Naive thymus-derived CD8-positive, alpha-beta T cell (primary cell): ENCODE measurements around the gene TRAF5. TPM values are rescaled to one million over a fixed set of nuclear protein-coding genes. Genes with fewer than 3 reads are reported as not detected.

Experiments used
- ATAC-seq, 2 donors: fragments of 150-1000 bp; cut with Tn5 transposase in 1 of 2; sonication (Bioruptor Pico), chemical (Tn5 transposase) in 1 of 2; 1 replicate in 1 of 2; 2 replicates in 1 of 2; pipeline ENCODE4 v1.10.0; 2021; ENCODE audit warnings: mild to moderate bottlenecking in 2 of 2, moderate library complexity in 2 of 2
- POLR2A ChIA-PET: fragments of 350-600 bp; sonication (Branson Sonifier 250); formaldehyde crosslinking; loops from one replicate; lab custom pipeline; 2021; ENCODE audit warnings: antibody characterized with exemption; lab: Charles Lee
- DNase-seq, 10 donors: peaks; one replicate each; pipeline versions ENCODE4 v3.0.0 to v3.0.0-alpha.2; 2020 to 2022
- H3K27ac Mint-ChIP-seq, 10 donors: one replicate each; pipeline ENCODE4 v1.8.0; 2020 to 2022; ENCODE audit warnings: mild to moderate bottlenecking in 10 of 10, mixed read lengths in 10 of 10, moderate library complexity in 4 of 10, inconsistent platforms in 1 of 10
- H3K27me3 Mint-ChIP-seq, 5 donors: one replicate each; pipeline ENCODE4 v1.8.0; 2021 to 2022; ENCODE audit warnings: mixed read lengths in 5 of 5
- H3K36me3 Mint-ChIP-seq, 3 donors: one replicate each; pipeline ENCODE4 v1.8.0; 2020 to 2022; ENCODE audit warnings: mixed read lengths in 3 of 3, mild to moderate bottlenecking in 2 of 3, inconsistent platforms in 1 of 3
- H3K4me1 Mint-ChIP-seq, 4 donors: one replicate each; pipeline ENCODE4 v1.8.0; 2021 to 2022; ENCODE audit warnings: mixed read lengths in 4 of 4
- H3K4me3 Mint-ChIP-seq, 10 donors: one replicate each; pipeline ENCODE4 v1.8.0; 2020 to 2022; ENCODE audit warnings: mild to moderate bottlenecking in 10 of 10, mixed read lengths in 10 of 10, moderate library complexity in 6 of 10, inconsistent platforms in 1 of 10
- H3K9me3 Mint-ChIP-seq, 9 donors: one replicate each; pipeline ENCODE4 v1.8.0; 2020 to 2022; ENCODE audit warnings: mixed read lengths in 9 of 9, mild to moderate bottlenecking in 3 of 9, inconsistent platforms in 1 of 9, moderate library complexity in 1 of 9
- polyA plus RNA-seq, 3 donors: library from polyadenylated mRNA; unstranded; fragments of 300-500 nt; fragmentation: Illumina TruSeq; gene quantifications; one replicate each; pipeline ENCODE4 v1.2.3, GENCODE V29; 2021
- total RNA-seq, 8 experiments: library from RNA in 2 of 8; stranded (reverse) in 2 of 8; gene quantifications; one replicate each; pipeline ENCODE4 v1.2.3 and lab custom pipeline; 2021 to 2026

TRAF5 gene
- total and polyA plus RNA-seq, 5 experiments from 2014 or later = 18.2 to 74.3 (median 32.5) TPM

GRCh38 chr1:211328866-211329475 lies 2.3 kb downstream of the TRAF5 start:
- Mint-ChIP-seq H3K36me3 (peaks cover 0 to 11% (median 0%) of the 10 kb centered on the region in 3 donors), H3K4me3 (peak overlapping the region; percentile 90 to 99 (median 94))
- no peak for DNase-seq

GRCh38 chr1:211329764-211330201 lies 3.1 kb downstream of the TRAF5 start:
- ATAC-seq (peak; percentile 15 to 34), DNase-seq (no peak)
- H3K4me1 Mint-ChIP-seq = peaks cover 52 to 90% (median 87%) of the 10 kb centered on the region in 4 donors
- peak overlapping the region; percentile 90 to 99 (median 94) for H3K4me3 Mint-ChIP-seq
- peak overlapping the region; percentile 92 to 98 (median 95) for H3K27ac Mint-ChIP-seq
- H3K36me3 Mint-ChIP-seq = peaks cover 0 to 11% (median 0%) of the 10 kb centered on the region in 3 donors
- POLR2A ChIA-PET = interaction anchor here (0.7 to 6.4 kb wide), 9 partner anchors 9 to 86 kb away, joined by 3 to 50 read pairs (median 6); partner anchors contain the start of gene RCOR3
- H3K9me3 Mint-ChIP-seq = no peaks in the 10 kb centered on the region
- H3K27me3 Mint-ChIP-seq = no peaks in the 10 kb centered on the region

More at GRCh38 chr1:211328866-211329475, 2.3 kb downstream of the TRAF5 start:
- Mint-ChIP-seq H3K4me1 (peaks cover 51 to 85% (median 83%) of the 10 kb centered on the region in 4 donors), H3K27me3 (no peaks in the 10 kb centered on the region), H3K27ac (peak overlapping the region; percentile 92 to 98 (median 95)), H3K9me3 (no peaks in the 10 kb centered on the region)
- POLR2A ChIA-PET = interaction anchor here (0.6 to 6.4 kb wide), 12 partner anchors 9 to 87 kb away, joined by 3 to 50 read pairs (median 5); partner anchors contain the start of gene RCOR3
- ATAC-seq = no peak

DNA sequence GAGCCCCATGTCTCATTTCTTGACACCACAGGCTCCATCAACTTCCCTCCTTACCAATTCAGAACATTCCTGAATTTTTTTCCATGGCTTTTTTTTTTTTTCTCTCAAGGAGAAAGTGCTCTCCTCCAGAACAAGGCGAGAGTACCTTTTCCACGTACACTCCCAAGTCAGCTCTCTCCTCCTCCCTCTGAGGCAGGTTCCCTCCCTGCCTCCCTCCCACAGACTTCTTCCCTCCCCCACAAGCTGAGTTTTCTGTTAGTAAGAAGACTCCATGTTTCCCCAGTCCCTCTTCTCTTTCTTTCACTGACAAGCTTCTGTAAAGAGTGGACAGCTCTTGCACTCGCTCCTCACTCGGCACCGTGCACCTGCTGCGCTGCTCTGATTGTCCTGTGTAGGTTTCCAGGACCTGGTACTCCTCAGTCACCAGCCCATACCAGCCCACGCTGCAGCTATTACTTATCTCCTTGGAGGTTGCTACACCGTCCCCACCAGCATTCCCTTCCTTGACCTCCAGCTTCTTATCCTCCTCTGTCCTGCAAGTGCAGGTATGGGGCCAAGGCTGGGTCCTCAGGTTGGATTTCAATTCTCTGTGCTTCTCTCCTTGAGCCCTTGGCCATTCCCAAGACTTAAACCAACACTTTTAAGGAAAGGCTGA lies 3.8 kb downstream of the TRAF5 start:
- no peaks in the 10 kb centered on the region for H3K27me3 Mint-ChIP-seq
- H3K4me3 Mint-ChIP-seq = peak overlapping the region; percentile 90 to 99 (median 94)
- DNase-seq = no peak
- POLR2A ChIA-PET = interaction anchor here (0.7 to 6.4 kb wide), 6 partner anchors 8 to 1463 kb away, joined by 3 to 50 read pairs (median 7); partner anchors contain the start of gene RCOR3
- peaks cover 0 to 11% (median 0%) of the 10 kb centered on the region in 3 donors for H3K36me3 Mint-ChIP-seq
- peak overlapping the region; percentile 92 to 98 (median 95) for H3K27ac Mint-ChIP-seq
- no peaks in the 10 kb centered on the region for H3K9me3 Mint-ChIP-seq
- H3K4me1 Mint-ChIP-seq = peaks cover 59 to 92% (median 89%) of the 10 kb centered on the region in 4 donors
- ATAC-seq = no peak

- ATAC-seq (no peak), DNase-seq (no peak)
- H3K27me3 Mint-ChIP-seq = no peaks in the 10 kb centered on the region
- peaks cover 0 to 11% (median 0%) of the 10 kb centered on the region in 3 donors for H3K36me3 Mint-ChIP-seq
- H3K4me3 Mint-ChIP-seq = peak overlapping the region; percentile 90 to 99 (median 94)
- H3K27ac Mint-ChIP-seq = peak overlapping the region; percentile 92 to 98 (median 95)
- peaks cover 60 to 92% (median 90%) of the 10 kb centered on the region in 4 donors for H3K4me1 Mint-ChIP-seq
- H3K9me3 Mint-ChIP-seq = no peaks in the 10 kb centered on the region
- POLR2A ChIA-PET = interaction anchor here (1.0 to 6.4 kb wide), 4 partner anchors 7 to 51 kb away, joined by 3 to 50 read pairs (median 14); no protein-coding TSS in a partner anchor
Observed at GRCh38 chr1:211331011-211331709, 4.5 kb downstream of the TRAF5 start.

GRCh38 chr1:211332036-211332616 lies 5.5 kb downstream of the TRAF5 start:
- H3K36me3 Mint-ChIP-seq = peaks cover 0 to 14% (median 0%) of the 10 kb centered on the region in 3 donors
- no peaks in the 10 kb centered on the region for H3K9me3 Mint-ChIP-seq
- peak overlapping the region; percentile 9 to 98 (median 93) for H3K27ac Mint-ChIP-seq
- no peaks in the 10 kb centered on the region for H3K27me3 Mint-ChIP-seq
- POLR2A ChIA-PET = interaction anchor here (0.6 kb wide), 1 partner anchor 333 kb away, joined by 3 read pairs; no protein-coding TSS in a partner anchor
- H3K4me3 Mint-ChIP-seq = peak overlapping the region in 8 of 10 donors; percentile 11 to 94 (median 37)
- DNase-seq (no peak), ATAC-seq (no peak)
- H3K4me1 Mint-ChIP-seq = peaks cover 66 to 99% (median 97%) of the 10 kb centered on the region in 4 donors

- H3K27me3 Mint-ChIP-seq = no peaks in the 10 kb centered on the region
- H3K36me3 Mint-ChIP-seq = peaks cover 0 to 14% (median 0%) of the 10 kb centered on the region in 3 donors
- H3K4me3 Mint-ChIP-seq = peak overlapping the region in 7 of 10 donors; percentile 9 to 48 (median 31)
- H3K27ac Mint-ChIP-seq = peak overlapping the region; percentile 9 to 98 (median 93)
- POLR2A ChIA-PET = no interaction called here
- H3K4me1 Mint-ChIP-seq = peaks cover 70 to 99% (median 99%) of the 10 kb centered on the region in 4 donors
- no peak for DNase-seq
- H3K9me3 Mint-ChIP-seq = no peaks in the 10 kb centered on the region
- ATAC-seq = no peak
Observed at GRCh38 chr1:211332830-211333229, 6.2 kb downstream of the TRAF5 start.

DNA sequence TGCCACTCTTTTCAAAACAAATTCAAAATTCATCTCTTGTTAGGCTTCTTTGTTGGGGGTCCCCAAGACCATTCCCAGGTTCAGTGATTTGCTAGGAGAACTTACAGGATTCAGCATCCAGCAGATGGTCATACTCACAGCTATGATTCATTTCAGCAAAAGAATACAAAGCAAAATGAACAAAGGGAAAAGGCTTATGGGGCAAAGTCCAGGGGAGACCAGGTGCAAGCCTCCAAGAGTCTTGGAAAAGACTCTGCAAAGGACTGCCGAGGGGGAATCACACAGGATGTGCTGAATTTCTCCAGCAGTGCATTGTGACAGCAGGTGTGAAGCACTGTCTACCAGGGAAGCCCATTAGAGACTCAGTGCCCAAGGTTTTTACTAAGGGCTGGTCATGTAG lies 7.3 kb downstream of the TRAF5 start:
- H3K9me3 Mint-ChIP-seq = no peaks in the 10 kb centered on the region
- POLR2A ChIA-PET = no interaction called here
- peak overlapping the region in 3 of 10 donors; percentile 2 to 77 (median 30) for H3K4me3 Mint-ChIP-seq
- peaks cover 64 to 99% (median 96%) of the 10 kb centered on the region in 4 donors for H3K4me1 Mint-ChIP-seq
- no peaks in the 10 kb centered on the region for H3K27me3 Mint-ChIP-seq
- no peak for DNase-seq
- H3K36me3 Mint-ChIP-seq = peaks cover 0 to 14% (median 0%) of the 10 kb centered on the region in 3 donors
- peak overlapping the region; percentile 57 to 97 (median 88) for H3K27ac Mint-ChIP-seq
- ATAC-seq = no peak

- POLR2A ChIA-PET = interaction anchor here (1.1 to 6.9 kb wide), 3 partner anchors 7 to 16 kb away, joined by 3 to 50 read pairs (median 3); partner anchors contain the start of gene TRAF5
- Mint-ChIP-seq H3K27ac (peak overlapping the region; percentile 82 to 97 (median 91)), H3K4me3 (peak overlapping the region; percentile 32 to 87 (median 82)), H3K27me3 (no peaks in the 10 kb centered on the region), H3K4me1 (peaks cover 63 to 99% (median 95%) of the 10 kb centered on the region in 4 donors), H3K9me3 (no peaks in the 10 kb centered on the region), H3K36me3 (peaks cover 0 to 13% (median 0%) of the 10 kb centered on the region in 3 donors)
- ATAC-seq = peak; percentile 16 to 18
- DNase-seq = no peak
Observed at GRCh38 chr1:211334986-211335385, 8.4 kb downstream of the TRAF5 start.

DNA sequence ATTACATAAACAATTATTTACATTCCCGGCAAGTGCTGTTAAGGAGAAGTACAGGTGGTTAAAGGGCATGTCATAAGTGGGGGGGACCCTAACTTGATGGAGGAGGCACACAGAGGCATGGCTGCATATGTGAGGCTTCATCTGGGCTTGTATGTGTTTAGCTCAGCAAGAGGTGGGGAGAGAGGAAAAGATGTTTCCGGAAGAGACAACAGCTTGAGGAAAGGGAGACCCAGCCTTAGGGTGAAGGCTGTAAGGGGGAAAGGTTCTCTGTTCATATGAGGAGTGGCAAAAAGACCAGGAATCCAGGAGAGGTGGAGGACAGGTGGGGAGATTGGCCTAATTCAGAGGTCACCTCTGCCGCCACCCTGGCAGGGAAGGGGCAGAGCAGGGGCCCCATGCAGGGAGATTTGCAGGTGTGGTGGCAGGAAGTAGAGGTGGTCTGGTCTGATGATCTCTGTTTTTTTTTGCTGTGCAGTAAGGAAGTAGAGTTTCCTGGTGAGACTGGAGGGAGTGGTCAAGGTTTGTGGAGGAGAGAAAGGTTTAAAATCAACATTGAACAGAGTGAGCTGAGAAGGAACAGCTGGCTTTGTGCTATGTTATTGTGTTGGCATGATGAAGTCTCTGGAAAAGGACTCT lies 9.0 kb downstream of the TRAF5 start:
- ATAC-seq (peak; percentile 78 to 85), DNase-seq (peak in 2 of 10 donors; percentile 25 to 41)
- POLR2A ChIA-PET = interaction anchor here (1.1 to 6.9 kb wide), 4 partner anchors 8 to 18 kb away, joined by 3 to 50 read pairs (median 4); partner anchors contain the start of gene TRAF5
- Mint-ChIP-seq H3K4me3 (peak overlapping the region; percentile 69 to 87 (median 82)), H3K27ac (peak overlapping the region; percentile 82 to 97 (median 91)), H3K9me3 (no peaks in the 10 kb centered on the region), H3K4me1 (peaks cover 57 to 99% (median 95%) of the 10 kb centered on the region in 4 donors), H3K27me3 (no peaks in the 10 kb centered on the region), H3K36me3 (peaks cover 0 to 6% (median 0%) of the 10 kb centered on the region in 3 donors)

GRCh38 chr1:211336161-211336560 lies 9.5 kb downstream of the TRAF5 start:
- no peaks in the 10 kb centered on the region for H3K27me3 Mint-ChIP-seq
- POLR2A ChIA-PET = interaction anchor here (1.2 to 6.9 kb wide), 3 partner anchors 8 to 18 kb away, joined by 3 to 50 read pairs (median 4); partner anchors contain the start of gene TRAF5
- DNase-seq (no peak), ATAC-seq (peak in 1 of 2 donors; percentile 10)
- no peaks in the 10 kb centered on the region for H3K9me3 Mint-ChIP-seq
- H3K4me1 Mint-ChIP-seq = peaks cover 57 to 99% (median 95%) of the 10 kb centered on the region in 4 donors
- H3K4me3 Mint-ChIP-seq = peak overlapping the region; percentile 69 to 87 (median 82)
- H3K36me3 Mint-ChIP-seq = peaks cover 0 to 3% (median 0%) of the 10 kb centered on the region in 3 donors
- H3K27ac Mint-ChIP-seq = peak overlapping the region; percentile 82 to 97 (median 91)

DNA sequence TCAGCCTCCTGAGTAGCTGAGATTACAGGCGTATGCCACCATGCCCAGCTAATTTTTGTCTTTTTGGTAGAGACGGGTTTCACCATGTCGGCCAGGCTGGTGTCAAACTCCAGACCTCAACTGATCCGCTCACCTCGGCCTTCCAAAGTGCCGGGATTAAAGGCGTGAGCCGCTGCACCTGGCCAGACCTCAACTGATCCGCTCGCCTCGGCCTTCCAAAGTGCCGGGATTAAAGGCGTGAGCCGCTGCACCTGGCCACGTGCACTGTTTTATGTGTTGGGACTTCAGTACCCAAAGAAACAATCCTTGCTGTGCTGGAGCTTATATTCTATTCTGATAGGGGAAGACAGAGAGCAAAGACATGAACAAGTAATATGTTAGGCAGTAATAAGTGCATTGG lies 10.1 kb downstream of the TRAF5 start:
- Mint-ChIP-seq H3K4me1 (peaks cover 60 to 99% (median 95%) of the 10 kb centered on the region in 4 donors), H3K9me3 (no peaks in the 10 kb centered on the region), H3K27ac (peak overlapping the region; percentile 82 to 97 (median 91)), H3K36me3 (peaks cover 0 to 5% (median 0%) of the 10 kb centered on the region in 3 donors), H3K4me3 (peak overlapping the region; percentile 36 to 87 (median 79)), H3K27me3 (no peaks in the 10 kb centered on the region)
- ATAC-seq = no peak
- POLR2A ChIA-PET = interaction anchor here (1.2 to 6.9 kb wide), 3 partner anchors 9 to 17 kb away, joined by 4 to 50 read pairs (median 4); partner anchors contain the start of gene TRAF5
- DNase-seq = no peak
